OCI-LY7 (cell line): ENCODE results near the gene KLHDC9. TPM values are rescaled to one million over a fixed set of nuclear protein-coding genes. Genes with fewer than 3 reads are reported as not detected.
A peak's percentile ranks its signal among the peaks of the same experiment; 100 is the strongest.

Experiments
- Bru-seq: library from RNA; stranded (reverse); fragments of 400-500 nt; gene quantifications from one replicate; lab custom pipeline; 2021; lab: Mats Ljungman, UMichigan
- BruChase-seq, 2 experiments: library from RNA; stranded (reverse); fragments of 400-500 nt; gene quantifications; one replicate each; lab custom pipeline; 2021; lab: Mats Ljungman, UMichigan
- BruUV-seq: library from RNA; stranded (reverse); fragments of 400-500 nt; replicated peaks from 2 replicates; lab custom pipeline; 2021; lab: Mats Ljungman, UMichigan
- CTCF ChIA-PET: fragments of 300-600 bp; sonication (Branson Sonifier 250); formaldehyde crosslinking; loops from one replicate; lab custom pipeline; 2022; ENCODE audit warnings: antibody characterized with exemption; ENCODE audit not compliant: unreplicated experiment; lab: Charles Lee
- POLR2A ChIA-PET: fragments of 300-600 bp; sonication (Branson Sonifier 250); formaldehyde crosslinking; loops from one replicate; lab custom pipeline; 2022; ENCODE audit warnings: antibody characterized with exemption; lab: Charles Lee
- DNase-seq: peaks from one replicate; pipeline ENCODE4 v3.0.0-alpha.2; 2015; ENCODE audit warnings: low spot score
- H2AFZ ChIP-seq: fragments of 200-600 bp; sonication (generic), shearing (Covaris generic); 2 replicates; pipeline ENCODE4 v1.6.1; 2014; ENCODE audit warnings: mild to moderate bottlenecking, antibody characterized with exemption, low read length, moderate library complexity
- H3K27ac ChIP-seq: fragments of 200-600 bp; sonication (generic); 2 replicates; pipeline ENCODE4 v1.5.1; 2014; ENCODE audit warnings: mixed run types, low read depth, mild to moderate bottlenecking, moderate library complexity, low read length, inconsistent platforms; ENCODE audit not compliant: poor library complexity, severe bottlenecking
- H3K36me3 ChIP-seq: fragments of 200-600 bp; sonication (generic); 2 replicates; pipeline ENCODE4 v1.6.1; 2014; ENCODE audit warnings: mild to moderate bottlenecking, antibody characterized with exemption, low read length, moderate library complexity, mixed read lengths; ENCODE audit not compliant: insufficient read depth
- H3K4me1 ChIP-seq: fragments of 200-600 bp; sonication (generic); 2 replicates; pipeline ENCODE4 v1.5.1; 2014; ENCODE audit warnings: mild to moderate bottlenecking, low read length; ENCODE audit not compliant: insufficient read depth, poor library complexity, severe bottlenecking
- H3K4me2 ChIP-seq: fragments of 200-600 bp; sonication (generic); 2 replicates; pipeline ENCODE4 v1.6.1; 2014; ENCODE audit warnings: mild to moderate bottlenecking, low read length
- H3K4me3 ChIP-seq: fragments of 200-600 bp; sonication (generic); 2 replicates; pipeline ENCODE4 v1.5.1; 2014; ENCODE audit warnings: mild to moderate bottlenecking, low read depth, low read length; ENCODE audit not compliant: poor library complexity, severe bottlenecking
- H3K79me2 ChIP-seq: fragments of 200-600 bp; sonication (generic); 2 replicates; pipeline ENCODE4 v1.6.1; 2016; ENCODE audit warnings: low read depth, mild to moderate bottlenecking, low read length, moderate library complexity, mixed read lengths; ENCODE audit not compliant: insufficient read depth
- H3K9me2 ChIP-seq: fragments of 200-600 bp; sonication (generic); 2 replicates; pipeline ENCODE4 v1.6.1; 2016; ENCODE audit warnings: mild to moderate bottlenecking, low read length, mixed read lengths; ENCODE audit not compliant: insufficient read depth
- H3K9me3 ChIP-seq: fragments of 200-600 bp; sonication (generic); 2 replicates; pipeline ENCODE4 v1.6.1; 2014; ENCODE audit warnings: mild to moderate bottlenecking, mixed run types, low read length, mixed read lengths
- H4K20me1 ChIP-seq: fragments of 200-600 bp; sonication (generic); 2 replicates; pipeline ENCODE4 v1.6.1; 2014; ENCODE audit warnings: mild to moderate bottlenecking, antibody characterized with exemption, low read length, moderate library complexity, mixed read lengths; ENCODE audit not compliant: insufficient read depth
- EZH2phosphoT487 ChIP-seq: fragments of 200-600 bp; sonication (generic); IDR thresholded peaks from 2 replicates; pipeline ENCODE4 v1.6.1; 2018; ENCODE audit warnings: low read depth, borderline replicate concordance, mild to moderate bottlenecking, mixed run types, antibody characterized with exemption, low read length, moderate library complexity, mixed read lengths
- intact Hi-C: fragments of 100-400 bp; cut with micrococcal nuclease; formaldehyde crosslinking; loops from one replicate; pipeline ENCODE4 v1.10.0; 2022; ENCODE audit not compliant: unreplicated experiment
- long read RNA-seq: library from polyadenylated mRNA; stranded (forward); transcript quantifications from one replicate; pipeline ENCODE4 v2.0.0, GENCODE V29; 2022
- total RNA-seq, 2 experiments: library from RNA; depleted of rRNA in 1 of 2; stranded (reverse); fragments of >200 nt in 1 of 2; shearing (Covaris generic) in 1 of 2; gene quantifications; 2 replicates each; pipeline ENCODE4 v1.2.3, GENCODE V29; 2014 to 2022
- TF ChIP-seq, protein P1 (sequence below): fragments of 200-600 bp; sonication (generic); conservative IDR thresholded peaks from 2 replicates; pipeline ENCODE4 v1.5.1; 2014; ENCODE audit warnings: mild to moderate bottlenecking, antibody characterized with exemption, low read length, moderate library complexity, mixed read lengths

Gene KLHDC9, protein sequence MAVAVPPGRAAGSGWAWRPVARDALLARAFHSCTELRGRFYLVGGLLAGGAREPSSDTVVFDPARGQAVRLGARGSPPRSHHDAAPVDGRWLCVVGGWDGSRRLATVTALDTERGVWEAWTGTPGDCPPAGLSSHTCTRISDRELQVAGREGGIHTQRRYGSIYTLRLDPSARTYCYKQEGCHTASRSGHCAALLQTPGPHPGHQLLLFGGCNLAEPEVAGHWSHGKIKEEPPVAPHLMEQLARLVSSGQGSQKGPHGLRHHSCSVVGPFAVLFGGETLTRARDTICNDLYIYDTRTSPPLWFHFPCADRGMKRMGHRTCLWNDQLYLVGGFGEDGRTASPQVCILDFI
- 0.95 and 2.7 TPM in 2 replicates for total RNA-seq (2014; rRNA removed; shearing (Covaris generic))
- 1.3 and 3.0 TPM in 2 replicates for total RNA-seq (2022)
- percentile 30 among the genes with signal in this experiment for Bru-seq, nascent RNA
- percentile 31 among the genes with signal in this experiment for BruChase-seq, experiment 1, labeled RNA remaining after a 6-hour chase
- BruChase-seq, experiment 2, labeled RNA remaining after a 2-hour chase: percentile 34 among the genes with signal in this experiment
- long read RNA-seq, partial matches to known transcripts: 2 of 11 reads
- long read RNA-seq, other reads (novel, unspliced or antisense): 4 of 11 reads

DNA sequence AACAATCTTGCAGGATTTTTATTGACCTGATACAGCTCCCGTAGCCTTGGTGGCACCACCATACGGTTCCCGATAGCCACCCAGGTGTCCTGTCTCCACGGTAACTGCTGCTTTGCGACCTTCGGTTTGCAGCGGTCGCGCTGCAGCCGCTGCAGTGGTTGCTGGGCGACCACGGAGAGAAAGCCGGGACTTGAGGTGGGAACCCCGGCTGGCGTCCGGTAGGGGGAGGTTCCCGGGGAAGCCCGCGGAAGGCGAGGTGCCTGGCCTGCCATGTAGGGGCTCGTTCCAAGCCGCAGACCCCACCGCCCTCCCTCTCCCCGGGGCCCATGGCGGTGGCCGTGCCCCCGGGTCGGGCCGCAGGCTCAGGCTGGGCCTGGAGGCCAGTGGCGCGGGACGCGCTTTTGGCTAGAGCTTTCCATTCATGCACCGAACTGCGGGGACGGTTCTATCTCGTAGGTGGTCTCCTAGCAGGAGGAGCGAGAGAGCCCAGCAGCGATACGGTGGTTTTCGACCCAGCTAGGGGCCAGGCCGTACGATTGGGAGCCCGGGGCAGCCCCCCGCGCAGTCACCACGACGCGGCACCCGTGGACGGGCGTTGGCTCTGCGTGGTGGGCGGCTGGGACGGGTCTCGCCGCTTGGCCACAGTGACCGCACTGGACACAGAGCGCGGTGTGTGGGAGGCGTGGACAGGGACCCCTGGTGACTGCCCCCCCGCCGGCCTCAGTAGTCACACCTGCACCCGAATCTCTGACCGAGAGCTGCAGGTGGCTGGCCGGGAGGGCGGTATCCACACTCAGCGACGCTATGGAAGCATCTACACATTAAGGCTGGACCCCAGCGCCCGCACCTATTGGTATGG is at the start of gene KLHDC9:
KLHDC9 (plus strand) TSS at position 152 of the 859 bp plus-strand sequence; CDS start at position 327, 175 bp downstream.
- POLR2A ChIA-PET: interaction anchor here (0.5 to 1.6 kb wide), 7 partner anchors 9 to 108 kb away, joined by 3 to 9 read pairs (median 4); partner anchors contain the start of genes F11R, TSTD1 and USF1
- BruUV-seq: no TSS peak

DNA sequence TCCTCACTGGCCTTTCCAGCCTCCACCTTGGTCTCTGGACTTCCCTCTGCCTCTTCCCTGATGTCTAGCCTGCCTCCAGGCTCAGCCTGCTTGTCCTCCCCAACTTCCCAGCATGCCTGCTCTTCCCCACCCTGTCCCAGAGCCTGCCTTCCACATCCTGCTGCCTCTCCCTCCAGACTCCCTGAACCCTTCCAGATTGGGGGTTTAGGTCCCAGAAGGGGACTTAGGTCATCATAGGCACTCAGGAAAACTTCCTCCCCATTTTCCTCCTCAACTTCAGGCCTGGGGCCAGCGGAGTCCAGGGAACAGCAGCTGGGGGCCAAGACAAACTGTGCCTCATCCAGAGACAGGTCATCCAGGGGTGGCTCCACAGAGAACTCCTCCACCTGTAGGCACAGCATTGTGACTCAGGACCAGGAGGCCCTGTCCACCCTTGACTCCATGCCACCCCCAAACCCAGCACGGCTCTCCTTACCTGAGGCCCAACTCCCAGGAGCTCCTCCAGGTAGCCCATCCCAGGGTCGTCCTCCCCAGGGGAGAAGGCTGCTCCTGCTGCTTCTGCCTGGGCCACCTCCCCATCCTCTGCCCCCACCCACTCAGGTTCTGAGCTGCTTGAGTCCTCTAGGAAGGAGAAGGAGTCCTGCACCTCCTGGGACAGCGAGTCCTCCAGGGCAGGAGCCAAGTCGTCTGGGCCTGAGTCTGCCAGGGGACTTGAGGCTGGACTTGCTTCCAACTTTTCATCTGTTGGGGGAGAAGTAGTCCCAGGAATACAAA is 49.0 kb upstream of the KLHDC9 start:
- POLR2A ChIA-PET: interaction anchor here (1.4 kb wide), 1 partner anchor 19 kb away, joined by 4 read pairs; no protein-coding TSS in a partner anchor
- no peak overlapping the region for H2AFZ ChIP-seq
- CTCF ChIA-PET: interaction anchor here (0.6 kb wide), 1 partner anchor 256 kb away, joined by 7 read pairs; no protein-coding TSS in a partner anchor
- intact Hi-C loops: no loop called here
- H3K27ac ChIP-seq: no peak overlapping the region
- peaks cover 26% of the 10 kb centered on the region for H3K4me1 ChIP-seq
- H3K4me3 ChIP-seq: no peak overlapping the region
- no peaks in the 10 kb centered on the region for H4K20me1 ChIP-seq
- H3K79me2 ChIP-seq: peaks cover 6% of the 10 kb centered on the region; the same call in 1 of the 2 replicates
- H3K9me3 ChIP-seq: no peaks in the 10 kb centered on the region
- no peaks in the 10 kb centered on the region for H3K9me2 ChIP-seq
- H3K36me3 ChIP-seq: peaks cover 71% of the 10 kb centered on the region
- TF ChIP-seq EZH2phosphoT487: no peak
- TF ChIP-seq, protein P1, sequence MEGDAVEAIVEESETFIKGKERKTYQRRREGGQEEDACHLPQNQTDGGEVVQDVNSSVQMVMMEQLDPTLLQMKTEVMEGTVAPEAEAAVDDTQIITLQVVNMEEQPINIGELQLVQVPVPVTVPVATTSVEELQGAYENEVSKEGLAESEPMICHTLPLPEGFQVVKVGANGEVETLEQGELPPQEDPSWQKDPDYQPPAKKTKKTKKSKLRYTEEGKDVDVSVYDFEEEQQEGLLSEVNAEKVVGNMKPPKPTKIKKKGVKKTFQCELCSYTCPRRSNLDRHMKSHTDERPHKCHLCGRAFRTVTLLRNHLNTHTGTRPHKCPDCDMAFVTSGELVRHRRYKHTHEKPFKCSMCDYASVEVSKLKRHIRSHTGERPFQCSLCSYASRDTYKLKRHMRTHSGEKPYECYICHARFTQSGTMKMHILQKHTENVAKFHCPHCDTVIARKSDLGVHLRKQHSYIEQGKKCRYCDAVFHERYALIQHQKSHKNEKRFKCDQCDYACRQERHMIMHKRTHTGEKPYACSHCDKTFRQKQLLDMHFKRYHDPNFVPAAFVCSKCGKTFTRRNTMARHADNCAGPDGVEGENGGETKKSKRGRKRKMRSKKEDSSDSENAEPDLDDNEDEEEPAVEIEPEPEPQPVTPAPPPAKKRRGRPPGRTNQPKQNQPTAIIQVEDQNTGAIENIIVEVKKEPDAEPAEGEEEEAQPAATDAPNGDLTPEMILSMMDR: no peak
- BruUV-seq: no TSS peak
- no peak for DNase-seq
- no peak overlapping the region for H3K4me2 ChIP-seq

More for the DNA sequence above, at the start of gene KLHDC9:
- Histone ChIP-seq H3K36me3 (peaks cover 39% of the 10 kb centered on the region), H3K4me3 (peak within 1 kb of the TSS; percentile 65), H4K20me1 (0 out of 2 replicates have a peak, but pooled peaks cover 4% of the 10 kb centered on the region), H3K4me2 (peak within 1 kb of the TSS; percentile 63), H3K4me1 (peaks cover 29% of the 10 kb centered on the region), H2AFZ (peak within 1 kb of the TSS; percentile 49; the same call in 1 of the 2 replicates), H3K27ac (peak within 1 kb of the TSS; percentile 50), H3K79me2 (no peaks in the 10 kb centered on the region), H3K9me2 (no peaks in the 10 kb centered on the region), H3K9me3 (no peaks in the 10 kb centered on the region)
- TF ChIP-seq EZH2phosphoT487: no peak
- TF ChIP-seq, protein P1: no peak
- intact Hi-C loops: loop anchor here (10.0 kb wide), 1 partner anchor 264 kb away; no protein-coding TSS in a partner anchor
- CTCF ChIA-PET: interaction anchor here (0.6 to 0.9 kb wide), 3 partner anchors 27 to 323 kb away, joined by 3 to 7 read pairs (median 3); no protein-coding TSS in a partner anchor
- DNase-seq: peak; percentile 86
